Measurements from ENCODE around the gene CA10. TPM values are rescaled to one million over a fixed set of nuclear protein-coding genes. Genes with fewer than 3 reads are reported as not detected.

CA10 gene
- total and polyA plus RNA-seq, 9 of the 15 experiments (the other 6 are each of a cell fraction or from before 2014, with no cell fraction given): not detected

DNA sequence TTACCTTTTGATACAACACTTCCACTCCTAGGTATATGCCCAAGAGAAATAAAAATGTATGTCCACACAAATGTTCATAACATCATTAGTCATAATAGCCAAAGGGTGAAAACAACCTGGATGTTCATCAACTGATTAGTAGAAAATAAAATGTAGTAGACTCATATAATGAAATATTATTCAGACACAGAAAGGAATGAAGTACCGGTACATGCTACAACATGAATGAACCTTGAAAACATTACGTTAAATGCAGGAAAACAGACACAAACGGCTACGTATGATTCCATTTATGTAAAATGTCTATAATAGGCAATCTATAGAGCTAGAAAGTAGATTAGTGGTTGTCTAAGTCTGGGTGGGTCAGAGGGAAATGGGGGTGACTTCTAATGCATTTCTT is 358.5 kb downstream of the CA10 start:
- intact Hi-C loops (cut with micrococcal nuclease): no loop called here

More for the DNA sequence above, 358.5 kb downstream of the CA10 start:
- no peaks in the 10 kb centered on the region for H3K9me1 ChIP-seq (ENCODE audit: control insufficient read depth, insufficient read depth, low read length)
- no peaks in the 10 kb centered on the region for H3K79me2 ChIP-seq (ENCODE audit: control insufficient read depth, insufficient read depth, low read length)
- H3K4me2 ChIP-seq (ENCODE audit: insufficient read depth, low read length): no peak overlapping the region
- H3K9ac ChIP-seq (ENCODE audit: insufficient read depth in 1 of 2, low read depth in 2 of 2, low read length in 2 of 2): no peak overlapping the region
- TF ChIP-seq JUNB (CRISPR knock-in tag; conservative IDR thresholded peaks at IDR 0.05): no peak
- TF ChIP-seq PTBP1 (IDR thresholded peaks at IDR 0.05; ENCODE audit: low read depth, low read length): no peak
- no peak for TF ChIP-seq TBL1XR1 (IDR thresholded peaks at IDR 0.05; ENCODE audit: low read length in 2 of 2)
- TF ChIP-seq, protein P1, sequence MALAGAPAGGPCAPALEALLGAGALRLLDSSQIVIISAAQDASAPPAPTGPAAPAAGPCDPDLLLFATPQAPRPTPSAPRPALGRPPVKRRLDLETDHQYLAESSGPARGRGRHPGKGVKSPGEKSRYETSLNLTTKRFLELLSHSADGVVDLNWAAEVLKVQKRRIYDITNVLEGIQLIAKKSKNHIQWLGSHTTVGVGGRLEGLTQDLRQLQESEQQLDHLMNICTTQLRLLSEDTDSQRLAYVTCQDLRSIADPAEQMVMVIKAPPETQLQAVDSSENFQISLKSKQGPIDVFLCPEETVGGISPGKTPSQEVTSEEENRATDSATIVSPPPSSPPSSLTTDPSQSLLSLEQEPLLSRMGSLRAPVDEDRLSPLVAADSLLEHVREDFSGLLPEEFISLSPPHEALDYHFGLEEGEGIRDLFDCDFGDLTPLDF (CRISPR knock-in tag; IDR thresholded peaks at IDR 0.05): no peak
- TF ChIP-seq U2AF2 (optimal IDR thresholded peaks at IDR 0.05; ENCODE audit: low read depth, low read length): no peak
- TF ChIP-seq GTF2A2 (tag; IDR thresholded peaks at IDR 0.05): no peak
- no peak for TF ChIP-seq EHMT2 (IDR thresholded peaks at IDR 0.05)
- TF ChIP-seq SMAD1 (IDR thresholded peaks at IDR 0.05; ENCODE audit: low read depth, low read length, partially characterized antibody): no peak
- TF ChIP-seq NUFIP1 (IDR thresholded peaks at IDR 0.05; ENCODE audit: partially characterized antibody): no peak
- no peak for TF ChIP-seq MAFK (IDR thresholded peaks at IDR 0.05; ENCODE audit: low read length)
- no peak for TF ChIP-seq ZNF507 (tag; conservative IDR thresholded peaks at IDR 0.05)
- TF ChIP-seq FOSL1 (tag; conservative IDR thresholded peaks at IDR 0.05): no peak
- no peak for TF ChIP-seq POLR2A (conservative IDR thresholded peaks at IDR 0.05)
- no peak for TF ChIP-seq ESRRA (IDR thresholded peaks at IDR 0.05; ENCODE audit: borderline replicate concordance, low read depth)
- no peak for TF ChIP-seq STAT5B (CRISPR knock-in tag; IDR thresholded peaks at IDR 0.05)
- ATAC-seq: no peak
- in situ Hi-C loops (cut with MboI): no loop called here
- H4K20me1 ChIP-seq (replicated peaks; ENCODE audit: control insufficient read depth, insufficient read depth, low read length): no peaks in the 10 kb centered on the region
- no peaks in the 10 kb centered on the region for H3K4me1 ChIP-seq (replicated peaks in 1 of 2; ENCODE audit: control insufficient read depth in 2 of 2, insufficient read depth in 2 of 2, low read length in 2 of 2)
- no peak for FAIRE-seq
- no peaks in the 10 kb centered on the region for H3K36me3 ChIP-seq (ENCODE audit: control insufficient read depth, insufficient read depth, low read length)
- DNase-seq (ENCODE audit: extremely low read depth in 1 of 4, low spot score in 3 of 4): no peak
- no peak overlapping the region for H3K4me3 ChIP-seq
- no peaks in the 10 kb centered on the region for H3K9me3 ChIP-seq (replicated peaks; ENCODE audit: control insufficient read depth, insufficient read depth, low read depth, low read length)
- WGBS (ENCODE audit: insufficient coverage, low coverage, missing lambda C conversion rate): 4% methylated on average over 4 of the region's 4 CpGs
- CTCF ChIA-PET (ENCODE audit: low intra/inter-chr PET ratio): no interaction called here
- H3K27me3 ChIP-seq (ENCODE audit: control insufficient read depth in 2 of 2, insufficient read depth in 2 of 2, low read length in 2 of 2): no peaks in the 10 kb centered on the region
- no TSS peak for BruUV-seq (replicated peaks)
- H3K27ac ChIP-seq (ENCODE audit: extremely low read depth, low read depth, low read length): no peak overlapping the region
- H2AFZ ChIP-seq (ENCODE audit: low read depth, low read length): no peak overlapping the region
- POLR2A ChIA-PET: no interaction called here

All from K562 (cell line).